ENCODE measurements around the gene ABCC6.
"Not testable (repeated sequence)": the region's sequence is repeated elsewhere in the genome, so short reads cannot be mapped to it uniquely, and the experiment has no call there.

GRCh38 chr16:16267708-16268107 lies 44.4 kb upstream of the ABCC6 start:
- TF ChIP-seq, protein P1, sequence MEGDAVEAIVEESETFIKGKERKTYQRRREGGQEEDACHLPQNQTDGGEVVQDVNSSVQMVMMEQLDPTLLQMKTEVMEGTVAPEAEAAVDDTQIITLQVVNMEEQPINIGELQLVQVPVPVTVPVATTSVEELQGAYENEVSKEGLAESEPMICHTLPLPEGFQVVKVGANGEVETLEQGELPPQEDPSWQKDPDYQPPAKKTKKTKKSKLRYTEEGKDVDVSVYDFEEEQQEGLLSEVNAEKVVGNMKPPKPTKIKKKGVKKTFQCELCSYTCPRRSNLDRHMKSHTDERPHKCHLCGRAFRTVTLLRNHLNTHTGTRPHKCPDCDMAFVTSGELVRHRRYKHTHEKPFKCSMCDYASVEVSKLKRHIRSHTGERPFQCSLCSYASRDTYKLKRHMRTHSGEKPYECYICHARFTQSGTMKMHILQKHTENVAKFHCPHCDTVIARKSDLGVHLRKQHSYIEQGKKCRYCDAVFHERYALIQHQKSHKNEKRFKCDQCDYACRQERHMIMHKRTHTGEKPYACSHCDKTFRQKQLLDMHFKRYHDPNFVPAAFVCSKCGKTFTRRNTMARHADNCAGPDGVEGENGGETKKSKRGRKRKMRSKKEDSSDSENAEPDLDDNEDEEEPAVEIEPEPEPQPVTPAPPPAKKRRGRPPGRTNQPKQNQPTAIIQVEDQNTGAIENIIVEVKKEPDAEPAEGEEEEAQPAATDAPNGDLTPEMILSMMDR (IDR thresholded peaks at IDR 0.05; ENCODE audit: low read depth, low read length) = not testable (repeated sequence)
- TF ChIP-seq POLR2A (IDR thresholded peaks at IDR 0.05; ENCODE audit: extremely low read depth, insufficient read length) = not testable (repeated sequence)

Data from NB4 (cell line).